OCI-M2 (cell line): Measurements from ENCODE around the gene MFSD11.
"Not testable (repeated sequence)": the region's sequence is repeated elsewhere in the genome, so short reads cannot be mapped to it uniquely, and the experiment has no call there.

Experiments used
- DNase-seq: peaks from one replicate; lab custom pipeline; 2025; ENCODE audit not compliant: unreplicated experiment; lab: John Stamatoyannopoulos, UW

MFSD11 gene

GRCh38 chr17:76745785-76746184 lies 7.9 kb downstream of the MFSD11 start:
- DNase-seq: not testable (repeated sequence)

- DNase-seq: no peak
Observed at GRCh38 chr17:76747716-76748363, 9.9 kb downstream of the MFSD11 start.

DNA sequence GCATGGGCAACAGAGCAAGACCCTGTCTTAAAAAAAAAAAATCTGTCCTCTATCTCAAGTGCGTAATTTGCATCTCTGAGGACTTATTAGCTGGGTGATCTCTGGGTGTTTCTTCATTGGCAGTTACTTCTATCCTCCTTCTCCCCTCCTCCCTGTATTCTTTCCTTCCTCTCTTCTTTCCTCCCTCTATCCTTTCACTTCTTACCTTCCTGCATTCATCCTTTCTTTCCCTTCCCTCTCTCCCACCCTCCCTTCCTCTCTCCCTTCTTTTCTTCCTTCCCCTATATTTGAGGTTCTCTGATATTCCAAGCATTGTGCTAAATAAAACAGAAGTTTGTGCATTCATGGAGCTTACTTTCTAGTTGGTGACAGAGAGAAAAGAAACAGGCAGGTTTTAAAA lies 10.7 kb downstream of the MFSD11 start:
- no peak for DNase-seq

DNA sequence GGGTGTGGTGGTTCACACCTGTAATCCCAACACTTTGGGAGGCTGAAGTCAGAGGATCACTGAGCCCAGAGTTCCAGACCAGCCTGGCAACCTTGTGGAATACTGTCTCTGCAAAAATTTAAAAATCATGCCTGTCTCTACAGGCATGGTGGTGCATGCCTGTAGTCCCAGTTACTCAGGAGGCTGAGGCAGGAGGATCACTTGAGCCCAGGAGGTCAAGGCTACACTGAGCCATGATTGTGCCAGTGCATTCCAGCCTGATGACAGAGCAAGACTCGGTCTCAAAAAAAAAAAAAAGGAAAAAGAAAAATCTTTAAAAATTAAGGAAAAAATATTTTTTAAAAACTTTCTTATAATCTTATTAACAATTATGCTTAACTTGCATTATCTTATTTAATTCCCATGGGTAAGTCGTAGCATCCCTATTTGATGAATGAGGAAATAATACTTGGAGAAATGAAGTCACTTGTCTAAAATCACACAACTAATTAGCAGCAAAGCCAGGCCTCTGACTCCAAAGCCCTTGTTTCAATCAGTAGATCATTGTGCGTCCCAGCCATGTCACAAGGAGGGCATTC lies 13.6 kb downstream of the MFSD11 start:
- no peak for DNase-seq

DNA sequence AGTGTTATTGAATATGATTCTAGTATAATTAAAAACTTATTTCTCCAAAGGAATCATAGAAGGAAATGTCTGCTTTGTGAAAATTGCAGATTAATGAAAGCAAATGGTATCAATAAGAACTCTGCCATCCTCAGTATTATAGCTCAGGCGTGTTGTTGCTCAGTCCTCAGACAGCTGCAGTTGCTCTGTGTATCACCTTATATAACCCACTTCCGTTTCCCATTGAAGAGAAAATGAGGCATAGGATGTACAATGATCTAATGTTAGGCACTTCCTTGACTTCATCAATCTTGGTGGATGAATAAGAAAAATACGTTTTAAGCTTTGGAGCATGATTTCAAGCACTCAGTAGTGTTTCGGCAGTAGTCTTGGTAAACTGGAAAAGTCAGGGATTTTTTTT lies 14.1 kb downstream of the MFSD11 start:
- DNase-seq: no peak

DNA sequence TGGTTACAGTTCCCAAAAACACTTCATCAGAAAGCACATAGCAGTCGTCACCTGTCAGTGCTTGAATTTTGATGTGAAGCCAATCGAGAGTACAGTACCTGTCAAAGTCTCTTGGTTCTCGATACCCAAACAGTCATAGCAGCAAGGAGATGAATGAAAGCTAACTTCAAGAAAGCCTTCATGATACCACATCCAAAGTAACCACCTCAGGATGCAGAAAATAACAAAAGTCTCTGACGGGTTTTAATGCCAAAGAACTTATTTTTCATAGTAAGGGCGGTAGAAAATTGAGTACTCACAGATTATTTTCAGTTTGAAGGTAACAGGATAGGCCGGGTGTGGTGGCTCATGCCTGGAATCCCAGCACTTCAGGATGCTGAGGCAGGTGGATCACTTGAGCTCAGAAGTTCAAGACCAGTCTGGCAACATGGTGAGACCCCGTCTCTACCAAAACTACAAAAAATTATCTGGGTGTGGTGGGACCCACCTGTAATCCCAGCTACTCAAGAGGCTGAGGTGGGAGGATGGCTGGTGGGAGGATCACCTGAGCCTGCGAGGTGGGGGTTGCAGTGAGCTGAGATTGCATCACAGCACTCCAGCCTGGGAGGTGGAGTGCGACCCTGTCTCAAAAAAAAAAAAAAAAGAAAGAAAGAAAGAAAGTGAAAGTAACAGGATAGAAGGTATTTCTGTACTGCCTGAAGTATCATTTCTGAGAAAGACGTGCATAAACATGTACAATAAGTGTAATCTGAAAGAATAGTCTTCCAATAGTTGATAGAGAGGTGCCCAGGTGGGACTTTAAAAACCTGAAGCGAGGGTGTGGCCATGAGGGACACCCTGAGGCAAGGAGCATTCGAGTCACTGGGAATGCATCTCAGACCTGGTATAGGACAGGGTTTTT lies 15.4 kb downstream of the MFSD11 start:
- no peak for DNase-seq

GRCh38 chr17:76755285-76755684 lies 17.4 kb downstream of the MFSD11 start:
- DNase-seq: no peak

DNA sequence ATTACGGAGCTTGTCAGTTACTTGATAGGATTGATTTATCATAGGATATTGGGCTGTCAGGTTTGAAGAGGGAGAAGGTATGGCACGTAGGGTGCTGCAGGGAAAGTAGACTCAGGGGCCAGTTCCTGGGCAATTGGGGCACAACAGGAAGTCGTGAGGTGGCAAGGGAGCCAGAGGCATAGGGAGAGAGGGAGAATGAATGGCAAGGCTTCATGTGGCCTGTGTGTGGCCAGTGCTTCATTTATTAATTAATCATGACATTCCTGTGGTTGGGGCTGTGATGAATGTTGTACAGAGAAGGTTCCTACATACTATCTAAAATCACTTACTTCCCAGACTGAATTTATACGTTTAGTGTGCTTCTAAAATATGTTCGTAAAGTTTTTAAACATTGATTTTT lies 19.3 kb downstream of the MFSD11 start:
- no peak for DNase-seq

- no peak for DNase-seq
Observed at GRCh38 chr17:76758570-76758969, 20.7 kb downstream of the MFSD11 start.

DNA sequence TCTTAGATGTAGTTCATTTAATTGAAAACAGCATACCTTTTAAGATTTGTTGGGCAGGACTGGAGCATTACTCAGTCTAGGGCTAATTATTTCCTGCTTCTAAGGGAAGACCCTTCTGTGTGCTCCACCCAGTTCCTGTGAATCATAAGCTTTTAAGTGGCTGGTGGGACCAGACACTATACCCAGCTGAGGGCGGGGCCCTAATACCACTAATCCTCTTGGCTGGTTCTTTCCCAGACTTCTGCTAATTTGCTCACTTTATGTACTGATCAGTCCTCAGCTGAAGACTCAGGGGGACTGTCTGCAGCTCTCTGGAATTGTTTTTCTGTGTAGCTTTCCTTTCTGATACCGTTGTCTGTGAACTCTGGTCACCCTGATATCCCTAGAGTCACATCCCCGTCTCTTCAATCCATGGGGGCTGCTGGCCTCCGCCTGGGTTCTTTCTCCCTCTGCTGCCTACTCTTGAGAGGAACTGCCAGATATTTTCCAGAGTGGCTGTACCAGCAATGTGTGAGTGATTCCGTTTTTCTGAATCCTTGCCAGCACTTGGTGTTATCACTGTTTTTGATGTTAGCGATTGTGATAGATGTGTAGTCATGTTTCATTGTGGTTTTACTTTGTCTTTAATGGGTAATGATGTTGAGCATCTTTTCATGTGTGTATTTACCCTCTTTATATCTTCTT lies 35.1 kb downstream of the MFSD11 start:
- no peak for DNase-seq

GRCh38 chr17:76775021-76775600 lies 37.2 kb downstream of the MFSD11 start:
- DNase-seq: no peak

GRCh38 chr17:76781056-76781982 lies 43.4 kb downstream of the MFSD11 start:
- no peak for DNase-seq

- no peak for DNase-seq
Observed at GRCh38 chr17:76783146-76783545, 45.2 kb downstream of the MFSD11 start.

- DNase-seq: no peak
Observed at GRCh38 chr17:76784926-76785325, 47.0 kb downstream of the MFSD11 start.

GRCh38 chr17:76787866-76788265 lies 49.9 kb downstream of the MFSD11 start:
- DNase-seq: not testable (repeated sequence)

DNA sequence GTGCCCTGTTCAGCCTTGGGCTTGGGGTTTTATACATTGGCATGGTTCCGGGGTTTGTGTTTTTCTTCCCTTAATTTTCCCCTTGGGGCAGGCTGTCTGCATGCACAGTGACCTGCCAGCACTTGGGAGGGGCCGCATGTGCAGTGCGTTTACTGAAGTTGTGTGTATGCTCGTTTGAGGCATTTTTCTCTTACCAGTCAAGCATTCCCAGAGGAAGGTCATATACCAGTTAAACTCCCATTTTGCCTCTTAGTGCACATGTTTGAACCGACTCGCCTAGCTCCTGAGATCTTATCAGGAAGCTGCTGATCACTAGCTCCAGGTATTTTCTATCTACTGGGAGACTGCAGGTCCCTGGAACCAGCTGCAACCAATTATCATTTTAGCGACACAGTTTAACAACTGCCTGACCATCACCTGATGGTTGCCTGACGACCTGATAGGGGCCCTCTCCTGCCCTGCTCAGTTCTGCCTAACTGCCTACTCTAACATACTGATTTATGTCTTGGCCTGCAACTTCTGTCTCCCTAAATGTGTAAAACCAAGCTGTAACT lies 51.4 kb downstream of the MFSD11 start:
- no peak for DNase-seq

DNA sequence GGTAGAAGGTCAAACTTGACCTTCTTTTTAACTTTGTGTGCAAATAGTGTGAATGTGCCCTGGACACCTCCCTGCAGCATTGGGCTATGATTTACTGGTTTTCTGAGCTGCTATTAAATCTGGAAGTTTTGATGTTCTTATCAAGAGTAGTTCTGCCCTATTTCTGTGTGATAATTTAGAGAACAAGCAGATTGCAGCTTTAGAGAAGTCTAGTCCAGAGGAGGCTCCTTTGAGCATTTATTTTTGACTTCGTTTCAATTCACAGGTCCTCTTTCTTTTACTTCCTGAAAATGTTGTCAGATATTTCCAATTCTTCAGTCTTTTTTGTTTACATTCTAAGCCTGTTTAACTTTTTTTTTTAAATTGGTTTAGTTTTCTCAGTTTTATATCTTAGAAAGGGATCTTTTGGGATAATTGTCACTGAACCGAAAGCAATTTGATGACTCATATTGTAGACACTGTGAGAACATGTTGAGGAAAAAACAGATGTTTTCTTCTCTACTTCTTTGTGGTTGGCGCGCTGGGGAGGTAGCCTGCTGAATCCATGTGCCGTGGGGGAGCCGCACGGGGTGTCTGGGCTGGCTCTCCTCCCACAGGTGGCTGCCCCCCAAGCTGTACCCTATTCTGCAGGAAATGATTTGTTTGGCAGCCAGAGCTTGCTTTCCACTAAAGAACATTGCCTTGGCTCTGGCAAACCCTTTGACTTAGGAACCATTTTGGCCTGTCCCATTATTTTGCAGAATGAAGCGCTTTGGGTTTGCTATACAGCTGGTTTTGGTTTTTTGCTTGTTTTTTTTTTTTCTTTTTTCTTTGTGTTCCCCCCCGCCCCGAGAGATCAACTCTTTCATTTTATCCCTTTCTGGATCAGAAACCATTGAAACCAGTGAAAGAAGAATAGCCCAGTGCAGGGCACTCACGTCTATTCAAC lies 53.4 kb downstream of the MFSD11 start:
- no peak for DNase-seq

DNA sequence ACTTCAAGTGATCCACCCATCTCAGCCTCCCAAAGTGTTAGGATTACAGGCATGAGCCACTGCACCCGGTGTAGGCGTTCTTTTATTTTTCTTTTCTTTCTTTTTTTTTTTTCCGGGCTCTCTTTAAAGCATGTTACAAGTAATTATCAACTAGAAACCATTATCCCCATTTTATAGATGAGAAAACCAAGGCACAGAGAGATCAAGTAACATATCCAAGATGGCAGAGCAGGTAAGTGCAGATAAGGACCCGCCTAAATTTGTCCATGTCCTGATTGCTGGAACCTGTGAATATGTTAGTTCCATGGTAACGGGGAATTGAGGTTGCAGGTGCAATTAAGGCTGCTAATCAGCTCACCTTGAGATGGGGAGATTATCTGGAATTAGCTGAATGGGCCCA lies 54.4 kb downstream of the MFSD11 start:
- DNase-seq: no peak

GRCh38 chr17:76793775-76794174 lies 55.9 kb downstream of the MFSD11 start:
- DNase-seq: no peak
